ENCODE measurements around the gene STEAP4. TPM values are rescaled to one million over a fixed set of nuclear protein-coding genes. Genes with fewer than 3 reads are reported as not detected.

STEAP4 gene
- total and polyA plus RNA-seq, 3 experiments from 2014 or later = not detected

DNA sequence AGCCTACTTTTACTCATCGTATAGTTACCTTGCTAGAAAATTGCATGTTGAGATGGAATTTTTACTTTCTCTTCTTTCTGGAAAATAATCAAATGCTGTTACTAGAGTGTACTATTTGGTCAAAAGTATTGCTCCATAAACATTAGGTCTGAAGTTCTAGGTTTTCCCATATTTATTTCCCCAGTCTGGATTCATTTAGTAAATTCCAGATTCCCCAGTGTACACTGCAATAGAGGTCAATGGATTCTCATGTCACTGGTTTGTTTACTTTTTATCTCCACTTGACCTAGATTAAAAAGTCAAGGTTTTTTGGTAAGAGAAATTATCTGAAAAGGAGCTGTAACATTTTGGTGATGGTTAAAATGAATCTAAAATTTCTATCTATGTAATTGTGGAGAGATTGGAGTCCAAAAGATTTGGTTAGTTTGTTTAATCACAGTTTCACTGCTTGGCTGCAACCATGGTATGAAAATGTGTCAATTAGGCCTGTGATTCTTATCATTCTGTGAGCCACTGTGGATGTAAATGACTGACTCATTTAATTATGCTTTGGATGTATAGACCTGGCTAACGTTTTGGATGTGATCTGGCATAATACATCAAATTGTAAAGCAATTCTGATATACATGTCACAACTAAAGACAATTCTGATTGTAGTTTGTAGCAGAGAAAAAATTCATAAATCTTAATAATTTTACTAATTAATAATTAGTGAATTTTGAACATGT is 32.7 kb upstream of the STEAP4 start:
- Mint-ChIP-seq H3K36me3 (no peaks in the 10 kb centered on the region), H3K27ac (no peak overlapping the region), H3K4me1 (no peaks in the 10 kb centered on the region), H3K27me3 (peaks cover 9 to 20% of the 10 kb centered on the region in 2 donors), H3K4me3 (no peak overlapping the region), H3K9me3 (no peaks in the 10 kb centered on the region)
- ChIA-PET CTCF (no interaction called here), POLR2A (no interaction called here)
- no peak overlapping the region for H3K4me3 ChIP-seq (ENCODE audit: low read length)
- H3K36me3 ChIP-seq (ENCODE audit: insufficient read depth, low read length) = no peaks in the 10 kb centered on the region
- H3K4me1 ChIP-seq (ENCODE audit: insufficient read depth, low read length) = no peaks in the 10 kb centered on the region
- H3K27ac ChIP-seq (ENCODE audit: low read depth, low read length) = no peak overlapping the region
- H3K27me3 ChIP-seq (ENCODE audit: insufficient read depth, low read length, poor library complexity, severe bottlenecking) = no peaks in the 10 kb centered on the region
- H3K9me3 ChIP-seq (ENCODE audit: low read length) = no peaks in the 10 kb centered on the region
- no peak for DNase-seq

DNA sequence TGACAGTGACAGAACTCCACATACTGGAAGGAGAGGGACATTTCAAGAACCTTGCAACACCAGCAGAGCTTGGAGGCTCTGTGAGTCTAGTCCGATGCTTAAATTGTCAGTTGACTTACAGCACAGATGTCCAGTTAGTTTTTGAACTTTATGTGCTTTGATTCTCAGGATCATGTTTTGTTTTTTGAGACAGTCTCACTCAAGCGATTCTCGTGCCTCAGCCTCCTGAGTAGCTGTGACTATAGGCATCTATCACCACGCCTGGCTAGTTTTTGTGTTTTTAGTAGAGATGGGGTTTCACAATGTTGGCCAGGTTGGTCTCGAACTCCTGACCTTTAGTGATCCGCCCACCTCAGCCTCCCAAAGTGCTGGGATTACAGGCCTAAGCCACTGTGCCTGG is 31.8 kb upstream of the STEAP4 start:
- CTCF ChIA-PET = no interaction called here
- H3K4me1 Mint-ChIP-seq = no peaks in the 10 kb centered on the region

DNA sequence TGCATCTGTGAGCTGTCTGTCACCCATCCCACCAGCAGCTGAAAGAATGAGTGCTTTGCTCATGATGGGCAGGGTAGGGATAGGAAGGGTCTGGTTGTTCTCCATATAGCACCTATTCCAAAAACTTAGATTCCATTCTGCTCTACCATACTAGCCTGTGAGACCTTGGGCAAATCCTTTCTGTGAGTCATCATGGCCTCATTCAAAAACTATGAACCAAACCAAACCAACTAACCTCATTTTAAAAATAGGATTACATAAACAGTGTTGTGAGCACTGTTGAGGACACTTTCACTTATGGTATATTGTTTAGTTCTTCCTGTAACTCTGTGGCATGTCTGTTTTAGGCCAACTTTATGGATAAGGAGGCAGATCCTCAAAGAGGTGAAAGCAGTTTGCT is 30.9 kb upstream of the STEAP4 start:
- H3K4me3 Mint-ChIP-seq = no peak overlapping the region
- Histone ChIP-seq H3K36me3 (ENCODE audit: insufficient read depth, low read length) (no peaks in the 10 kb centered on the region), H3K27ac (ENCODE audit: low read depth, low read length) (no peak overlapping the region), H3K4me3 (ENCODE audit: low read length) (no peak overlapping the region), H3K9me3 (ENCODE audit: low read length) (no peaks in the 10 kb centered on the region), H3K27me3 (ENCODE audit: insufficient read depth, low read length, poor library complexity, severe bottlenecking) (no peaks in the 10 kb centered on the region), H3K4me1 (ENCODE audit: insufficient read depth, low read length) (no peaks in the 10 kb centered on the region)
- CTCF ChIA-PET = no interaction called here
- H3K36me3 Mint-ChIP-seq = no peaks in the 10 kb centered on the region
- H3K27ac Mint-ChIP-seq = no peak overlapping the region
- no peaks in the 10 kb centered on the region for H3K9me3 Mint-ChIP-seq
- DNase-seq = no peak
- H3K4me1 Mint-ChIP-seq = no peaks in the 10 kb centered on the region
- POLR2A ChIA-PET = no interaction called here
- peaks cover 13 to 20% of the 10 kb centered on the region in 2 donors for H3K27me3 Mint-ChIP-seq

More for the DNA sequence above, 31.8 kb upstream of the STEAP4 start:
- Histone ChIP-seq H3K27me3 (ENCODE audit: insufficient read depth, low read length, poor library complexity, severe bottlenecking) (no peaks in the 10 kb centered on the region), H3K4me3 (ENCODE audit: low read length) (no peak overlapping the region), H3K9me3 (ENCODE audit: low read length) (no peaks in the 10 kb centered on the region), H3K36me3 (ENCODE audit: insufficient read depth, low read length) (no peaks in the 10 kb centered on the region), H3K27ac (ENCODE audit: low read depth, low read length) (no peak overlapping the region), H3K4me1 (ENCODE audit: insufficient read depth, low read length) (no peaks in the 10 kb centered on the region)
- DNase-seq = no peak
- Mint-ChIP-seq H3K9me3 (no peaks in the 10 kb centered on the region), H3K27me3 (peaks cover 11 to 20% of the 10 kb centered on the region in 2 donors), H3K4me3 (no peak overlapping the region), H3K27ac (no peak overlapping the region), H3K36me3 (no peaks in the 10 kb centered on the region)
- POLR2A ChIA-PET = no interaction called here

DNA sequence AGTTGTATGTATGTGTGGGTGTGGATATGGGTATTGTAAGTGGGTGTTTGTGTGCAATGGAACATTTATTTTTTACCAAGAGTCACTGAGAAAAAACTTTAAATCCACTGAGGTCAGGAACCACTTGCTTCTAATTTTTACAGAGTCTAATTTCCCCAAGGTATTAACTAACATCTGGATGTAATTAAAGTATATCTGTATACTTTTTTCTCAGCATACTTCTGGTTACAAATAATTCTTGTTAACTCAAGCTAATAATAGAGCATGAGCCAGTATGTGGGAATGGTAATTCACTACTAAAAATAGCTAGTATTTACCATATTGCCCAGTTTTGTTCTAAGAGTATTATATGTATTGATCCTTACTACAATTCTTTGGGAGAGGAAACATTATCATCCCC is 24.6 kb upstream of the STEAP4 start:
- CTCF ChIA-PET = no interaction called here
- H3K4me1 ChIP-seq (ENCODE audit: insufficient read depth, low read length) = no peaks in the 10 kb centered on the region

DNA sequence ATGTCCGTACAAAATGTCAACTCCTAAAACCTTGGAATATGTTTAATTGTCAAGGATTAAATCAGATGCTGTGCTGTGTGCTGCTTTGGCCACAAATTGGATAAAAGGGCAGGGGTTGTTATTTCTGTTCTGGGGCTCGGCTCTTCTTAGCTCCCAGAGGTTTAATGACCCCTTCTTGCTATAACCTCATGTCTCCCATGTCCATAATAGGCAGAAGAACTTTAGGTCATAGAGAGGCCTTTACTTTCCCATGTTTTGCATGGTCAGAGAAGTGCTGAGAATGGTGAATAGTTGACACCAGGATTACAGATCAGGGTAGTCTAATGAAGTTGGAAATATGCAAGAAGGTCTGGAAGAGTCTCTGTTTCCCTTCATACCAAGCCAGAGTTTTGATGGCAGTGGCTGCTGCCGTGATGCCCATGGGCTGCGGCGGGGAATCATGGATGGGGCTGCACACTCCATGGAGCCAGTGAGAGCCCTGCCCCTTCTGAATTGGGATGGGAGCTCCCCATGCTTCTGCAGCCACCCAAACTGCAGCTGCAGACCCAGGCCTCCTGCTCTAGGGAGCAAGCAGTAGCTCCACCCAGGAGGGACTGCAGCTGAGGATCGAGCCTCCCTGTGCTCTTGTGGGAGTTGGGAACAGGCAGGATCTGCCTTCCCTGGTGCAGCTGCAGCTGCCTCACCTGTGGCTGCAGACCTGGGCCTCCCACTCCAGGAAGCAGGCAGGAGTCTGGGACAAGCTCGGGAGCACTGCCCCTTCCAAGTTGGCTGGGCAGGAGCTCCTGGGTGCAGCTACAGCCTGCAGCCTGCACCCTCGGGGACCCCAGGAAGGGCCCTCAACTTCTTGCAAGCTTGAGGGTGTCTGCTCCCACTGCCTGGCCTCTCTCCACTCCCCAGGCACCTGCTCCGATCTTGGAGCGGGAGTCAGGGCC is 23.1 kb upstream of the STEAP4 start:
- Mint-ChIP-seq H3K4me3 (no peak overlapping the region), H3K4me1 (no peaks in the 10 kb centered on the region), H3K9me3 (no peaks in the 10 kb centered on the region), H3K36me3 (no peaks in the 10 kb centered on the region), H3K27ac (no peak overlapping the region), H3K27me3 (peaks cover 3 to 4% of the 10 kb centered on the region in 2 donors)
- Histone ChIP-seq H3K27ac (ENCODE audit: low read depth, low read length) (no peak overlapping the region), H3K9me3 (ENCODE audit: low read length) (no peaks in the 10 kb centered on the region), H3K4me1 (ENCODE audit: insufficient read depth, low read length) (no peaks in the 10 kb centered on the region), H3K36me3 (ENCODE audit: insufficient read depth, low read length) (no peaks in the 10 kb centered on the region), H3K4me3 (ENCODE audit: low read length) (no peak overlapping the region), H3K27me3 (ENCODE audit: insufficient read depth, low read length, poor library complexity, severe bottlenecking) (no peaks in the 10 kb centered on the region)
- no peak for DNase-seq
- ChIA-PET POLR2A (no interaction called here), CTCF (no interaction called here)

More for the DNA sequence above, 24.6 kb upstream of the STEAP4 start:
- POLR2A ChIA-PET = no interaction called here
- Mint-ChIP-seq H3K27me3 (peaks cover 5 to 10% of the 10 kb centered on the region in 2 donors), H3K36me3 (no peaks in the 10 kb centered on the region), H3K4me3 (no peak overlapping the region), H3K9me3 (no peaks in the 10 kb centered on the region), H3K27ac (no peak overlapping the region), H3K4me1 (no peaks in the 10 kb centered on the region)
- Histone ChIP-seq H3K36me3 (ENCODE audit: insufficient read depth, low read length) (no peaks in the 10 kb centered on the region), H3K4me3 (ENCODE audit: low read length) (no peak overlapping the region), H3K27me3 (ENCODE audit: insufficient read depth, low read length, poor library complexity, severe bottlenecking) (no peaks in the 10 kb centered on the region), H3K9me3 (ENCODE audit: low read length) (no peaks in the 10 kb centered on the region), H3K27ac (ENCODE audit: low read depth, low read length) (no peak overlapping the region)
- no peak for DNase-seq

DNA sequence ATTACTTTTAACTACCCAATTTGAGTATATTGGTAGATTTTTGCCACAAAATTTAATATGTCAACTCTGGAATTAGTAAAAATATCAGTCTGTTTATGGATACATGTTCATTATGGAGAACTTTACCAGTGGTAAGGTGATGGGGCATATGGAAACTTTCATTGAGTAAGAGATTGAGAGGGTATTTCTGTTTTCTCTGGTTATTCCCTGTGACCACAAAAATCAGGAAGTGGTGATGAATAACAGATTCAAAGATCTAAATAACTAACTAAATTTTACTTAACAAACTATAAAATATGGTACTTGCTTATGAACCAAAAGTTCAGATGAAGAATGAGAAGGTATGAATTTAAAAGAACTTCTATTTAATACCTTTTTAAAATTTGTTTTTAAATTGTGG is 22.1 kb upstream of the STEAP4 start:
- Histone ChIP-seq H3K27me3 (ENCODE audit: insufficient read depth, low read length, poor library complexity, severe bottlenecking) (no peaks in the 10 kb centered on the region), H3K36me3 (ENCODE audit: insufficient read depth, low read length) (no peaks in the 10 kb centered on the region), H3K4me1 (ENCODE audit: insufficient read depth, low read length) (no peaks in the 10 kb centered on the region), H3K27ac (ENCODE audit: low read depth, low read length) (no peak overlapping the region), H3K4me3 (ENCODE audit: low read length) (no peak overlapping the region), H3K9me3 (ENCODE audit: low read length) (no peaks in the 10 kb centered on the region)
- Mint-ChIP-seq H3K9me3 (no peaks in the 10 kb centered on the region), H3K36me3 (no peaks in the 10 kb centered on the region), H3K4me1 (no peaks in the 10 kb centered on the region), H3K4me3 (no peak overlapping the region), H3K27ac (no peak overlapping the region), H3K27me3 (peaks cover 3 to 4% of the 10 kb centered on the region in 2 donors)
- CTCF ChIA-PET = no interaction called here
- POLR2A ChIA-PET = no interaction called here
- DNase-seq = no peak

DNA sequence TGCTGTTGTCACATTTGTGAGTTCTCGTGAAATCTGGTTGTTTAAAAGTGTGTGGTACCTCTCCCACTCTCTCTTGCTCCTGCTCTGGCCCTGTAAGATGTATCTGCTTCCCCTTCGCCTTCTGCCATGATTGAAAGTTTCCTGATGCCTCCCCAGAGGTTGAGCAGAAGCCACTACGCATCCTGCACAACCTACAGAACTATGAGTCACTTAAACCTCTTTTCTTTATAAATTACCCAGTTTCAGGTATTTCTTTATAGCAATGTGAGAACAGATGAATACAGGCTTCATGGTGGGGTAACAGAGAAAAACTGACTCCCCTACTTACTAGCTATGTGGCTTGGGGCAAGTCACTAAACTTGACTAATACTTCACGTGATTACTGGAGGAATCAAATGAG is 18.0 kb upstream of the STEAP4 start:
- ChIA-PET CTCF (no interaction called here), POLR2A (no interaction called here)
- H3K36me3 Mint-ChIP-seq = no peaks in the 10 kb centered on the region
- H3K27me3 Mint-ChIP-seq = peaks cover 0 to 3% of the 10 kb centered on the region in 2 donors
- Histone ChIP-seq H3K4me3 (ENCODE audit: low read length) (no peak overlapping the region), H3K4me1 (ENCODE audit: insufficient read depth, low read length) (no peaks in the 10 kb centered on the region), H3K36me3 (ENCODE audit: insufficient read depth, low read length) (no peaks in the 10 kb centered on the region), H3K27me3 (ENCODE audit: insufficient read depth, low read length, poor library complexity, severe bottlenecking) (no peaks in the 10 kb centered on the region), H3K9me3 (ENCODE audit: low read length) (no peaks in the 10 kb centered on the region), H3K27ac (ENCODE audit: low read depth, low read length) (no peak overlapping the region)
- H3K27ac Mint-ChIP-seq = no peak overlapping the region
- no peak overlapping the region for H3K4me3 Mint-ChIP-seq
- DNase-seq = no peak
- no peaks in the 10 kb centered on the region for H3K9me3 Mint-ChIP-seq
- peaks cover 0 to 4% (median 0%) of the 10 kb centered on the region in 3 donors for H3K4me1 Mint-ChIP-seq

DNA sequence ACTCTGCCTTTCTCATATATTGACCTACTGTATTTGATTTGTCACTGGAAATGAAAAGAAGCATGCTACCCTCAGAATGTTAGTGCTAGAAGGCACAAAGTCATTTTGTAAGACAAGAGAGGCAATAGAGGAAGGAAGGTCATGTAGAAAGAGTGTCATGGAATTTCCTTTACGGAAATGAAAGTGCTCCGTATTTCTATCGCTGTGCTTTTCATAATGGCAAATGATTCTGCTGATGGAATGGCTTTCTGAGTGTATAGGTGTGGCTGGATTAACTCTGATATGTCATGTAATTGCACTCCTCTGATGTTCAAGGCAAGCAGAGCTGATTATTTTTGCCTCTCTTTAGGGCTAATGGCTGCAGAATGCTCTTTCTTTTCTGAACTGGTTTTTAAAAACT is 15.5 kb upstream of the STEAP4 start:
- POLR2A ChIA-PET = no interaction called here
- peaks cover 0 to 4% (median 0%) of the 10 kb centered on the region in 3 donors for H3K4me1 Mint-ChIP-seq
- no peak overlapping the region for H3K4me3 Mint-ChIP-seq
- no peak overlapping the region for H3K27ac Mint-ChIP-seq
- Histone ChIP-seq H3K9me3 (ENCODE audit: low read length) (no peaks in the 10 kb centered on the region), H3K36me3 (ENCODE audit: insufficient read depth, low read length) (no peaks in the 10 kb centered on the region), H3K27ac (ENCODE audit: low read depth, low read length) (no peak overlapping the region), H3K4me3 (ENCODE audit: low read length) (no peak overlapping the region), H3K27me3 (ENCODE audit: insufficient read depth, low read length, poor library complexity, severe bottlenecking) (no peaks in the 10 kb centered on the region), H3K4me1 (ENCODE audit: insufficient read depth, low read length) (no peaks in the 10 kb centered on the region)
- H3K9me3 Mint-ChIP-seq = no peaks in the 10 kb centered on the region
- no peaks in the 10 kb centered on the region for H3K36me3 Mint-ChIP-seq
- H3K27me3 Mint-ChIP-seq = peaks cover 0 to 12% of the 10 kb centered on the region in 2 donors
- CTCF ChIA-PET = no interaction called here
- DNase-seq = no peak

Data from CD8-positive, alpha-beta memory T cell (primary cell).